Chondrocyte (in vitro differentiated cells): Measurements from ENCODE around the gene C3orf52. TPM values are rescaled to one million over a fixed set of nuclear protein-coding genes. Genes with fewer than 3 reads are reported as not detected.

Experiments
- DNase-seq: peaks from one replicate; pipeline ENCODE4 v3.0.0; 2021; ENCODE audit warnings: mixed read lengths, low spot score
- H3K27ac Mint-ChIP-seq: one replicate; pipeline ENCODE4 v1.8.0; 2021; ENCODE audit warnings: mild to moderate bottlenecking, moderate library complexity, mixed read lengths; ENCODE audit not compliant: unreplicated experiment
- H3K27me3 Mint-ChIP-seq: 2 replicates; pipeline ENCODE4 v1.8.0; 2021; ENCODE audit warnings: low read depth, mixed read lengths
- H3K36me3 Mint-ChIP-seq: 2 replicates; pipeline ENCODE4 v1.8.0; 2021; ENCODE audit warnings: low read depth, mixed read lengths
- H3K4me1 Mint-ChIP-seq: 2 replicates; pipeline ENCODE4 v1.8.0; 2021; ENCODE audit warnings: low read depth, mild to moderate bottlenecking, mixed read lengths
- H3K4me3 Mint-ChIP-seq: one replicate; pipeline ENCODE4 v1.8.0; 2021; ENCODE audit warnings: mild to moderate bottlenecking, moderate library complexity, mixed read lengths; ENCODE audit not compliant: unreplicated experiment
- H3K9me3 Mint-ChIP-seq: 2 replicates; pipeline ENCODE4 v1.8.0; 2021; ENCODE audit warnings: low read depth, mixed read lengths
- total RNA-seq: library from RNA; stranded (reverse); gene quantifications from 3 replicates; pipeline ENCODE4 v1.2.1, GENCODE V29; 2021
- TF ChIP-seq, protein P1 (sequence below): fragments of 200-600 bp; sonication (generic); IDR thresholded peaks from 2 replicates; pipeline ENCODE4 v1.5.0; 2021; ENCODE audit warnings: antibody characterized with exemption, mild to moderate bottlenecking, moderate library complexity

The C3orf52 gene
- total RNA-seq, 1 donor from 2014 or later, result 4.3 TPM

DNA sequence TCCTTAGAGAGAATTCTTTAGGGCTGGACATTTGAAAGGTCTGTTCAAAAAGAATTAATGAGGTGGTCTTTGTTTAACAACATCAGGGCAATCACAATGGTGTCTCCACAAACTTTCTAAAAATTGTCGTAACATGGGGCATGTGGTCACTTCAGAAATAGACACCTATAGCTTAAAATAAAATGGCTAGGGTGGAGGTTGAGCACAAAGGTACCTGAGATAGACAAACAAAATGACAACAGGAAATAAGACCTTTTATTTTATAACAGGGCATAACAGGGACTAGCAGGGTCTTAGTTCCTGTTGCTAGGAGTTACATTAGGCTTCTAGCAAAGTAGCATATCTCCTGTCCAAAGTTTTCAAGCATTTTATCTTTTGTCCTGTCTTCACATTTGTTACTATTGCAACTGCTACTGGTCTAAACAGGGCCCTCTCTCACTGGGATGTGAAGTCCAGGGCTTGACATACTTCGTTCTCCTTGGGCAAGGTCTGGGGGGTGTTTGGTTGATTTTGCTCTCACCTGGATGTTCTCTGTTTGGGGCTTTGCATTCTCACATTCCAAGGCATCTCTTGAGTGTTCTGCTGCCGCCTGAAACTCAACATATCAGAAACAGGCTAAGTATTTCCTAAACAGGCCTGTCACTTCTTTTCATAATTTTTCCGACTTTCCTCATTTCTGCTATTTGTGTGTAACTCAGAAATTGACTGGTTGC, 43.9 kb downstream of the C3orf52 start:
- no peaks in the 10 kb centered on the region for H3K27me3 Mint-ChIP-seq
- no peak overlapping the region for H3K4me3 Mint-ChIP-seq
- H3K9me3 Mint-ChIP-seq, result no peaks in the 10 kb centered on the region
- H3K4me1 Mint-ChIP-seq, result peaks cover 7% of the 10 kb centered on the region
- TF ChIP-seq, protein P1, sequence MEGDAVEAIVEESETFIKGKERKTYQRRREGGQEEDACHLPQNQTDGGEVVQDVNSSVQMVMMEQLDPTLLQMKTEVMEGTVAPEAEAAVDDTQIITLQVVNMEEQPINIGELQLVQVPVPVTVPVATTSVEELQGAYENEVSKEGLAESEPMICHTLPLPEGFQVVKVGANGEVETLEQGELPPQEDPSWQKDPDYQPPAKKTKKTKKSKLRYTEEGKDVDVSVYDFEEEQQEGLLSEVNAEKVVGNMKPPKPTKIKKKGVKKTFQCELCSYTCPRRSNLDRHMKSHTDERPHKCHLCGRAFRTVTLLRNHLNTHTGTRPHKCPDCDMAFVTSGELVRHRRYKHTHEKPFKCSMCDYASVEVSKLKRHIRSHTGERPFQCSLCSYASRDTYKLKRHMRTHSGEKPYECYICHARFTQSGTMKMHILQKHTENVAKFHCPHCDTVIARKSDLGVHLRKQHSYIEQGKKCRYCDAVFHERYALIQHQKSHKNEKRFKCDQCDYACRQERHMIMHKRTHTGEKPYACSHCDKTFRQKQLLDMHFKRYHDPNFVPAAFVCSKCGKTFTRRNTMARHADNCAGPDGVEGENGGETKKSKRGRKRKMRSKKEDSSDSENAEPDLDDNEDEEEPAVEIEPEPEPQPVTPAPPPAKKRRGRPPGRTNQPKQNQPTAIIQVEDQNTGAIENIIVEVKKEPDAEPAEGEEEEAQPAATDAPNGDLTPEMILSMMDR, result no peak
- DNase-seq, result no peak
- no peaks in the 10 kb centered on the region for H3K36me3 Mint-ChIP-seq
- no peak overlapping the region for H3K27ac Mint-ChIP-seq

DNA sequence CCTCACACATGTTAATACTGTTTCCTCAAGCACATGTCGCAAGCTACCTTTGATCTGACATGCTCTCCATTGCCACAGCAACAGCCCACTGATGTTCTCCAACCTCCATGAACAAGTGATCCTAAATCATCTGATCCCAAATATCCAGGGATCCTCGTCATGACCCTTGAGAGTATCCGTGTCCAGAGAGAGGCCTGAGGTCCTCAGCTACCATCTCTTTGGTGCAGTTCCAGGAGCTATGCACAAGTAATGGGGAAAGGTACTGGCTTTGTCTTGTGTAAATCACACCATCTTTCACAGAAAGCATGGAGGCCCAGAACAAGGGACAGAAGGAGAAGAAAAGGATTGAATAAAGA, 44.4 kb downstream of the C3orf52 start:
- H3K4me1 Mint-ChIP-seq, result peaks cover 7% of the 10 kb centered on the region
- DNase-seq, result no peak
- H3K9me3 Mint-ChIP-seq, result no peaks in the 10 kb centered on the region
- H3K4me3 Mint-ChIP-seq, result no peak overlapping the region
- H3K27ac Mint-ChIP-seq, result no peak overlapping the region
- no peaks in the 10 kb centered on the region for H3K27me3 Mint-ChIP-seq
- TF ChIP-seq, protein P1, result no peak
- no peaks in the 10 kb centered on the region for H3K36me3 Mint-ChIP-seq

DNA sequence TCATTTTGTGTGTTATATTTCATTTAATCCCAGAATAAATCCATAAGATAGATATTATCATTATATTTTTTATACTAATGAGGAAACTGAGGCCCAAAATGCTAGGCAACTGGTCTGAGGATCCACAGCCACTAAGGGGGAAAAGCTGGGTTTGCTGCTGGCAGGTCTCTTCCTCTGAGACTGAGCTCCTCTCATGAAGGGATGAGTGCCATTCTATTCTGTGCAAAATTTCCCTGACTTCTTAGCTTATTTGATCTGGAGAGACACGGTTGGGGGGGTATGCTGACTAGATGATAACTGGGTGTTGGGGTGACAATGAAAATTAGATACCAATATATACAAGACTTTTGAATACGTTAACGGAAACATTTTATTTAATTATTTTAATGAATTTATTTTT, 44.9 kb downstream of the C3orf52 start:
- H3K9me3 Mint-ChIP-seq, result no peaks in the 10 kb centered on the region
- H3K27me3 Mint-ChIP-seq, result no peaks in the 10 kb centered on the region
- peaks cover 7% of the 10 kb centered on the region for H3K4me1 Mint-ChIP-seq
- no peak overlapping the region for H3K4me3 Mint-ChIP-seq
- DNase-seq, result no peak
- TF ChIP-seq, protein P1, result no peak
- H3K36me3 Mint-ChIP-seq, result no peaks in the 10 kb centered on the region
- no peak overlapping the region for H3K27ac Mint-ChIP-seq

DNA sequence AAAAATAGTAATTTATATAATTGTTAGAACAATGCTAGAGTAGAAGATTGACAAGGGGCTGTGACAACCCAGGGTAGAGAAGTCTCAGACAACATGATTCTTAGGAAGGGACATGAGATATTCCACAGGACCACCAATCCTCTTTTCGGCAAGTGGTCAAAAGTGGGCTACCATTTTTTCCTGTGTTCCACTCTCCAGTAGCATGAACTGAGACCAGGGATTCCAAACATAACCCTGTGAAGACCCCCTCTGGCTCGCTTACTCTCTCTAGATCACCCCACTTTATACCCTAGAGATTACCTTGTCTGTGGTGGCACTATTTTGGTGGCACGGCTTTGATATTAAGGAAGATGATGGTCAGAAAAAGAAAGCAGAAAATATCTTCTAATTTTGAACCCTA, 45.9 kb downstream of the C3orf52 start:
- Mint-ChIP-seq H3K4me3 (no peak overlapping the region), H3K9me3 (no peaks in the 10 kb centered on the region), H3K27ac (no peak overlapping the region), H3K36me3 (no peaks in the 10 kb centered on the region), H3K27me3 (no peaks in the 10 kb centered on the region), H3K4me1 (no peaks in the 10 kb centered on the region)
- DNase-seq, result no peak
- TF ChIP-seq, protein P1, result no peak

DNA sequence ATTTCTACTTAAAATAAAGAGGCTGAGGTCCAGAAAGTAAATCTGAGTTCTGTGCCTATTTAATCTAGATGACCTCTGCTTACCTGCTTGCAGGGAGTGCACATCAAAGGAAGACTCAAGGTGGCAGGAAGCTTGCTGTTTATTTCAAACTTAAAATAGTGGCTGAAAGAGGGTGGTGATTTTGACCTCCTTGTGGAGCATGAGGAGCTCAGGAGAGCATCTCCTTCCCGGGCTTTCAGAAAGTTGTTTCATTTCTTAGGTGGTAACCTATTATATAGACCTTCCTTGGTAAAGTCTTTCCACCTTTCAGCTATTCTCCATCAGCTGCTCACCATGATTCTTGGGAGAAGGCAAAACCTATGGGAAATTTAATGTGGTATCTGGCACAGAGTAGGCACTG, 46.4 kb downstream of the C3orf52 start:
- Mint-ChIP-seq H3K4me3 (no peak overlapping the region), H3K27me3 (no peaks in the 10 kb centered on the region), H3K9me3 (no peaks in the 10 kb centered on the region), H3K4me1 (no peaks in the 10 kb centered on the region), H3K27ac (no peak overlapping the region), H3K36me3 (no peaks in the 10 kb centered on the region)
- DNase-seq, result no peak
- TF ChIP-seq, protein P1, result no peak
